MCF 10A (cell line): ENCODE measurements around the gene FMR1. TPM values are rescaled to one million over a fixed set of nuclear protein-coding genes. Genes with fewer than 3 reads are reported as not detected.

ENCODE experiments used
- BruUV-seq: library from RNA; stranded (reverse); fragments of 400-500 nt; replicated peaks from 2 replicates; lab custom pipeline; 2021; lab: Mats Ljungman, UMichigan
- CTCF ChIA-PET: fragments of 300-600 bp; sonication (Branson Sonifier 250); formaldehyde crosslinking; extraction: SDS; loops from one replicate; lab custom pipeline; 2021; ENCODE audit warnings: antibody characterized with exemption, inconsistent platforms; lab: Yijun Ruan, JAX
- POLR2A ChIA-PET: fragments of 300-600, 350-650 bp; sonication (Branson Sonifier 250); formaldehyde crosslinking; extraction: SDS; loops from one replicate; lab custom pipeline; 2020; ENCODE audit warnings: antibody characterized with exemption, inconsistent platforms; lab: Yijun Ruan, JAX
- DNase-seq: peaks from one replicate; pipeline ENCODE4 v3.0.0-alpha.2; 2018; ENCODE audit not compliant: unreplicated experiment
- H3K27ac Mint-ChIP-seq: one replicate; pipeline ENCODE4 v1.8.0; 2022; ENCODE audit warnings: mild to moderate bottlenecking, low read depth, mixed read lengths; ENCODE audit not compliant: unreplicated experiment
- H3K27me3 Mint-ChIP-seq: one replicate; pipeline ENCODE4 v1.8.0; 2022; ENCODE audit warnings: mixed read lengths; ENCODE audit not compliant: insufficient read depth, unreplicated experiment
- H3K36me3 Mint-ChIP-seq: one replicate; pipeline ENCODE4 v1.8.0; 2022; ENCODE audit warnings: mild to moderate bottlenecking, moderate library complexity, mixed read lengths; ENCODE audit not compliant: insufficient read depth, unreplicated experiment
- H3K4me1 Mint-ChIP-seq: one replicate; pipeline ENCODE4 v1.8.0; 2022; ENCODE audit warnings: mixed read lengths; ENCODE audit not compliant: insufficient read depth, unreplicated experiment
- H3K4me3 Mint-ChIP-seq: one replicate; pipeline ENCODE4 v1.8.0; 2022; ENCODE audit warnings: mild to moderate bottlenecking, moderate library complexity, mixed read lengths; ENCODE audit not compliant: unreplicated experiment
- H3K9me3 Mint-ChIP-seq: one replicate; pipeline ENCODE4 v1.8.0; 2022; ENCODE audit warnings: mixed read lengths; ENCODE audit not compliant: unreplicated experiment
- CTCF ChIP-seq: fragments of 200-600 bp; IDR thresholded peaks from one replicate; pipeline ENCODE4 v1.8.0; 2022; ENCODE audit warnings: antibody characterized with exemption, mild to moderate bottlenecking; ENCODE audit not compliant: unreplicated experiment
- intact Hi-C: fragments of 100-400 bp; cut with micrococcal nuclease; formaldehyde crosslinking; loops from 2 replicates; pipeline ENCODE4 v1.14.1; 2022
- total RNA-seq: library from RNA; stranded (reverse); gene quantifications from 2 replicates; pipeline ENCODE4 v1.2.3, GENCODE V29; 2022

The FMR1 gene
- total RNA-seq, 1 experiment from 2014 or later, result 35.3 TPM

DNA sequence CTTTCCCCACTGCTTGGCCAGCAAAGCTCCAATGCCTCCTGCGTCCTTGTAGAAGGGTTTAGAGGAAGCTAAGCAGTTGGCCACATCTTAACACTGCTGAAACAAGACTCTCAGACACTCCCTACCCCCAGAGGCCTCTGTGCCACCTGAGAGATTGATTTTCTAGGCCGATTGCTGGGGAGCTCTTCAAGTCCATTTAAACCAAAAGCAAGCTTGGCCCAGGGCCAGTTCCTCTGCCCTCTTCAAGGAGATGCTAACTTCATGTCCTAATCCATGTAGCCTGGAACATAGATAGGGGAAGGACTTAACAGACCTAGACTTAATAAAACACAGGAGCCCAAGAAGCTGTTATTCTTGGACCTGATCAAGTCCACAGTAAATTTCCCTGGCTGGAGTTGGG lies 42.3 kb downstream of the FMR1 start:
- Mint-ChIP-seq H3K4me1 (peaks cover 6% of the 10 kb centered on the region), H3K27me3 (no peaks in the 10 kb centered on the region), H3K27ac (no peak overlapping the region), H3K9me3 (no peaks in the 10 kb centered on the region), H3K36me3 (peaks cover 12% of the 10 kb centered on the region), H3K4me3 (no peak overlapping the region)
- TF ChIP-seq CTCF, result no peak
- no peak for DNase-seq
- ChIA-PET POLR2A (interaction anchor here (0.6 to 1.2 kb wide), 4 partner anchors 22 to 1546 kb away, joined by 3 to 5 read pairs (median 3); partner anchors contain the start of gene FMR1), CTCF (interaction anchor here (1.2 kb wide), 1 partner anchor 10 kb away, joined by 3 read pairs; no protein-coding TSS in a partner anchor)
- no TSS peak for BruUV-seq
- intact Hi-C loops, result no loop called here

- Mint-ChIP-seq H3K27ac (no peak overlapping the region), H3K9me3 (peaks cover 7% of the 10 kb centered on the region), H3K27me3 (no peaks in the 10 kb centered on the region), H3K4me3 (no peak overlapping the region), H3K4me1 (peaks cover 9% of the 10 kb centered on the region), H3K36me3 (no peaks in the 10 kb centered on the region)
- no peak for DNase-seq
- BruUV-seq, result no TSS peak
- intact Hi-C loops, result no loop called here
- ChIA-PET CTCF (no interaction called here), POLR2A (no interaction called here)
- TF ChIP-seq CTCF, result no peak
These were observed 45.6 kb downstream of the FMR1 start for GRCh38 chrX:147957291-147957690.

- no peak for TF ChIP-seq CTCF
- POLR2A ChIA-PET, result no interaction called here
- CTCF ChIA-PET, result interaction anchor here (0.6 kb wide), 2 partner anchors 8 to 29 kb away, joined by 4 read pairs; no protein-coding TSS in a partner anchor
These were observed 46.6 kb downstream of the FMR1 start for GRCh38 chrX:147958291-147958690.

GRCh38 chrX:147960722-147961121 lies 49.0 kb downstream of the FMR1 start:
- Mint-ChIP-seq H3K36me3 (no peaks in the 10 kb centered on the region), H3K27me3 (no peaks in the 10 kb centered on the region), H3K27ac (no peak overlapping the region), H3K4me3 (no peak overlapping the region), H3K9me3 (peaks cover 18% of the 10 kb centered on the region), H3K4me1 (peaks cover 12% of the 10 kb centered on the region)
- TF ChIP-seq CTCF, result no peak
- no peak for DNase-seq
- ChIA-PET POLR2A (interaction anchor here (0.5 kb wide), 1 partner anchor 9 kb away, joined by 3 read pairs; no protein-coding TSS in a partner anchor), CTCF (no interaction called here)
- intact Hi-C loops, result no loop called here
- no TSS peak for BruUV-seq

More at GRCh38 chrX:147958291-147958690, 46.6 kb downstream of the FMR1 start:
- DNase-seq, result peak; percentile 51
- intact Hi-C loops, result no loop called here
- BruUV-seq, result no TSS peak
- Mint-ChIP-seq H3K9me3 (peaks cover 7% of the 10 kb centered on the region), H3K4me1 (peaks cover 12% of the 10 kb centered on the region), H3K4me3 (no peak overlapping the region), H3K27ac (no peak overlapping the region), H3K27me3 (no peaks in the 10 kb centered on the region), H3K36me3 (no peaks in the 10 kb centered on the region)
